NCI-H345 treated with DMSO at 0.1 percent for 48 hours (cell line): ENCODE measurements around the gene NPRL2.

Source experiments
- DNase-seq: peaks from one replicate; lab custom pipeline; 2025; ENCODE audit not compliant: unreplicated experiment; lab: John Stamatoyannopoulos, UW

NPRL2 gene

DNA sequence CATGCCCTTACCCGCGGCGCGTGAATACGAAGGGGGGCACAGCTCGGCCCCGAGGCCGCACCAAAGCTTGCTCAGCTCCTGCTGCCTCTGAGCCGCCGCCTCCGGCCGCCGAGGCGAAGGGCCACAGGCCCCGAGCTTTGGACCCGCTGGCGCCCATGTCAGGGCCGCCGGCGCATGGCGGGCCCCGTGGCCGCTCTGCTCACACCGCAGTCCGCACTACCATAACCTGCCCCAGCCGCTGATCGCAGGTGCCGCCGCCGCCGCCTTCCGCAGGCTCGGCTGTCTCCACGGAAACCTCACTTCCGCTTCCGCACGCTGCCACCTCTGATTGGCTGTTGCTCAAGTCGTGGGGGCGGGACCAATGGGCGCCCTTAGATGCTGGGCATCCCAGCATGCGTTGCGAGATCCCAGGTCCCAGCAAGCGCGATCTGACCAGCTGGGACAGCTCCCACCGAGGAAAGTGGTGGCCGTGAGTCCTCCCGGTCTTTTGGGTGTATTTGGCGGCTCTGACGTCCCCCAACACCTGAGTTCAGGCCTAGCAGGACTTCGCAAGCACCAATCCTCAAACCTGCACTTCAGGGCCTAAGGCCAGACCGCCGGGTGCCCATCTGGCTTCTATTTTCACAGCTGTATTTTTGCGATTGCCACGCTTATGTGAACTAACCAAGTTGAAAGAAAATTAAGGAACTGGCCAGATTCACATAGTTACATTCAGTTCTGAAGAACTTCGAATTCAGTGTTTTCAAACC lies 22.5 kb downstream of the NPRL2 start, which contains the start of gene TUSC2:
TUSC2 (minus strand) TSS at position 281 of the 749 bp plus-strand sequence; CDS start at position 157, 124 bp downstream.
- peak; percentile 77 for DNase-seq

DNA sequence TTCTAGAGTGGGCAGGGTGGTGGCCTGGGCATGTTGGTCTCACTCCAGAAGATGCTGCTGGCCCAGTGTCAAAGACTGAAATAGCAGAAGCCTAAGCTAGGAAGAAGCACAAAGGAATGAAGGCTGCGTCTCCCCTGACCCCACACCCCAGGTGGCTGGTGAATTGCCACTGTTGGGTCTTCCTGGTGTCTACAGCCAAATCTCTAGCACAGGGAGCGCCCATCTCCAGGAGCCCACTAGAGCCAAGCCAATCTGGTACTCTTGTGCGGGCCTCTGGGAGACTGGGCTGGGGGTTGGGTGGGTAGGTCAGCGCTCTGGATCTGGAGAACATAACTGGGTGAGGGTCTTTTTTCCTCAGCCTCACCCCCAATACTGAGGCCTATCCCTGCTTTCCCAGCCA lies 23.4 kb downstream of the NPRL2 start:
- no peak for DNase-seq

DNA sequence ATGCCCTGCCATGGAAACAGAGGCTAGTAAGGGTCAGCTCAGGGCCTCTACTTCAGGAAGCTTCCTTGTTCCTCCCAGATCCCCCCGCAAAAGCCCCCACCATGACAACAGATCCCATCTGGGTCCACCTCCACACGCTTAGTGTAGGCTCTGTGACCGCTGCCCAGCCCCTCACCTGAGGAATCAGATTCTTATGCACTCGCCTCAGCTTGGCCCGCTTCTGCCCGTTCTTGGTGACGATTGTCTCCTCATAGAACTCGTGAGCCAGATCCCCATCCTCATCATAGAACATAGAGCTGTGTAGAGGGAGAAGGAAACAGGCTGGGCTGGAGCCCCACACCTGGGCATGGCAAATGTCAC lies 24.4 kb downstream of the NPRL2 start:
- no peak for DNase-seq

DNA sequence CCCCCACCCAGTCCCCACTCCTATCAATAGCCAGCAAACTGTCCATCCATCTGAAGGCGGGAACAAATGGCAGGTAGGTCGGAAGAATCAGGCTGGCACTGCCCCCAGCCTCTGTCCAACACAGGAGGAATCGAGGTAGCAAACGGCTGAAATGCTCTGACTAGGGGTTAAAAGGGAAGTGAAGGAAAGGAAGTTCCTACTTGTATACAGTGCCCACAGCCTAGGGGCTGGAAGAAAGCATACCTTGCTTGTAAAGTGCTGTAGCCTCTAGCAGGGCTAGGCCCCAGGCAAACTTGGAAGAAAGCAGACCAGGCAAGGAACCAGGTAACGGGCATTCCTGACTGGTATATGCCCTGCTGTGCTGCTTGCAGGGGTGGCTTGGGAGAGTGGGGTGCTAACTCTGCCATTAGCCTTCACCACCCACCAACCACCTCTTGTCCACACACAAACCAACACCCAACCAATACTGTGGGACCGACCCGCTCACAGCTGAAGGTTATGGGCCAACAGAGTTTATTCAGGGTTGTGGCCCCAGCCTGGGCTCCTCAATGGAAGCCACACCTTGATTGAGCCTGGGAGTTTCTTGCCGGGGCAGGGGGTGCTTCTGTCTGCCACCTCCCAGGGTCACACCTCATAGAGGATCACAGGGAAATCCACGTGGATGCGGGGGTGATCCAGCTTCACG lies 24.9 kb downstream of the NPRL2 start:
- DNase-seq, result no peak

DNA sequence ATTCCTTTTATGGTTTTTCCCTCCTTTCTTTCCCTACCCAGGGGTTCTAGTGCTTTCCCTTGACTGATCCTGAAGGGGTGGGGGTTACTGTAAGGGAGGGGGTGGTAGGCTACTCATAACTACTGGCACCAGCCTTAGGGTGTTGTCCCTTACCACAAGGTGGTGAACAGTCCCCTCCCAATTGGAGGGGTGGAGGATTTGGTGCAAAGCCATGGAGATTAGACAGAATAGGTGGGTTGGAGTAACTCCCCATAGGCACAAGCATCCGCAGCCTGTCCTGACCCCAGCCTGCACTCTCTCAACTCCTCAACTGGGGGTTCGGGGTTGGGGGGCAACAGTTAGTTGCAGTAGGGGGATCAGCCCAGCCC lies 25.5 kb downstream of the NPRL2 start:
- DNase-seq, result no peak

DNA sequence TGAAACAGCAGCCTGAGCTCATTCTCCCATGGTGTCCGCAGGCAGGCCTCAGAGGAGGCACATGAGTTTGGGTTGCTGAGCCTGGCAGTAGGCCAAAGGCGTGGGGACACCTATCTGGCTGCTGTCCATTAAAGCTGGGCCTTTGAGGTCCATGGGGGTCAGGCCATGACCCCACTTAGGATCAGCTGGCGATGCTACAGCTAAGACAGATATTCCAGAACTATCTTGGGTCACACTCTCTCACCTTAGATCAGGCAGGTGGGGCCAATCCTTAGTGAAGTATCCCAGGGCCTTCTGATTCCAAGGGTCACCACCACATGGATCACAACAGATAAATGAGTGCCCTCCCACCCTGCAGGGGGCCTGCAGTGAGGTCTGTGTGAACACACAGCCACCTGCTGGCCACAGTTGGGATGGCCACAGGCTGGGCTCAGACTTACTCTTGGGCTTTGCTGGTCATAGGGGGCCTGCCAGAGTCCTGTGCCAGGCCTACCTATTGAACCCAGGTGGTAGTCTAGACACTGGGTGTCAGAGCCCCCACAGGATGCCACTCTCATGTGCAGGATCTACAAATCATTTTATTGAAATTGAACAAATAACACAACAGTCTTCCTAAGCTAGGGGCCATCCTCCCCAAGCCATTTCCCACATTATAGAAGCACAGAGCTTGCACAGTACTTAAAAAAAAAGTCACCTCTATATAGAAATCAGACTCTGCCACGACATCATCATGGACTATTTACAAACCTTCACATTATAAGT lies 26.0 kb downstream of the NPRL2 start:
- peak; percentile 19 for DNase-seq

DNA sequence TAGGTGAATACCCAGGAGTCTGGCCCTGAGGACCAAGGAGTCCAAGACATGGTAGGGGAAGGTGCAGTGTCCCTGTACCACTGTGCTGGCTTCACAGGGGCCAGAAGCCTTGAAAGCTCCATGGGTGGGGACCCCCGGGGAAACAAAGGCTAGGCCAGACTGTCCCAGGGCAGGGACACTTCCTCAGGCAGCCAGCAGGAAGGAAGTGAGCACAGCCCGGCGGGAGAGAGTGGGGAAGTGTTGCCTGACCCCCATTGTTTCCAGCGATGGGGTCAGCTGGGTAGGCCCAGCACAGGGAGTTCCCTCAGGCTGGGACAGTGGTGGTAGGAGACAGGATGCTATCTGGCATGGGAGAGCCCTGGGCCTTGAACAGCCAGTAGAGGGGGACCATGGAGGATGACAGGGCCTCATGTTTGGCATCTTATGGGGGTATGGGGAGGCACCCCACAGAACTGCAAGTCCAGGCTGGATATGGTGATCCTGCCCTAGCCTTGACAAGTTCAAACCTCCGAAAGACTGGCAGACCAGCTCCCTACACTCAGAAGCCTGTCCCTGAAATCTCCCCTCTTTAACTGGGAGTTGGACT lies 26.9 kb downstream of the NPRL2 start:
- no peak for DNase-seq

DNA sequence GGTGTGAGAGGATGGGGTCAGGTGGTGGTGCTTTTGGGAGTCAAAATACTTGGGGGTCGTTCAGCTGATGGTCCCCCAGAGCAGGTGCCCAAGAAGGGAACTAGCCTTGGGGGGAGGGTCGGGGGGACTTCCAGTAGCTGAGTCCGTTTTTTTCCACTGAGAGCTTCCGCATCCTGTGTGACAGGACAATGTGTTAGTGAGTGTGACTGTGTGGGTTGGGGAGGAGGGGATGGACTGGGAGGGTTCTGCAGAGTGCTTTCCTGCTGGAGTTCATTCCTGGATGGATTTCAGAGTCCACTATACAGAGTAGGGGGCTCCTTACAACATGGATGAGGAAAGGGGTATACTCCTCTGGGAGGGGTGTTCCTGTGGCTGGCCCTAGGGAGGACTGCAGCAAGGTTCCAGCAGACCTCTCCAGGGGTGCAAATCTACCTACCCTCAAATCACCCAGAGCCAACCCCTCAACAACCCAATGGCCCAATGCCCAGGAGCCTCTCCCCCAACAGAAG lies 27.4 kb downstream of the NPRL2 start:
- DNase-seq, result no peak

DNA sequence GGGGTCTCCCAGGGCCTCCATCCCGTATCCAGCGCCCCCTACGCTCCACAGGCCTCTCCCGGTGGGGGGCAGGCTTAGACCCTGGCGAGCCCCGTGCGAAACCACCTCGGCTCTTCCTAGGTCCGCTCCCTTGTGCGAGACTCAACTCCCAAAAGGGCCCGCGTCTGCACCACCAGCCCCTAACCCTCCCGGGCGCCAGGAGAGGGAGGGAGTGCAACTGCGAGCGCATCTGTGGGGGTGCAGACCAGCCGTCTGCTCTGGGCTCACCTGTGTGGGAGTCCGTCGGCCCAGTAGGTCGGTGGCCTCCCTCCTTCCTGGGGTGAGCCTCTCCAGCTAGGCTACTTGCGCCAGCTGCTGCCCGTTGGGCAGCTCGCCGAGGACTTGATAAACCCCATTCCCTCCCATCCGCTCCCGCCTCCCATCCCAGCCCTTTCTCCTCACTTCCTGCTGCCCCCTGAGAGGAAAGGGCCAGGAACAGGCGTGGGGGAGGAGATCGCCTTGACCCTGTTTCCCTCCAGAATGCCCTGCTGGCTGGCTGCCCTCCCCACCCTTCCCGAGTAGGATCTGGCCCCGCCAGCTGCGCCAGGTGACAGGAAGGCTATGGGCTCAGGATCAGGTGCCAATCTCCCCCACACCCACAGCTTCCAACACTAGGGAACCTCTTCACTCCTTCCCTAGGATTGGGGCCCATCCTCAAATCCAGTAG lies 28.0 kb downstream of the NPRL2 start, which contains the start of gene HYAL2:
HYAL2 (minus strand) TSS at position 360 of the 706 bp plus-strand sequence. CDS start 2,256 bp downstream, outside the sequence.
- no peak for DNase-seq

DNA sequence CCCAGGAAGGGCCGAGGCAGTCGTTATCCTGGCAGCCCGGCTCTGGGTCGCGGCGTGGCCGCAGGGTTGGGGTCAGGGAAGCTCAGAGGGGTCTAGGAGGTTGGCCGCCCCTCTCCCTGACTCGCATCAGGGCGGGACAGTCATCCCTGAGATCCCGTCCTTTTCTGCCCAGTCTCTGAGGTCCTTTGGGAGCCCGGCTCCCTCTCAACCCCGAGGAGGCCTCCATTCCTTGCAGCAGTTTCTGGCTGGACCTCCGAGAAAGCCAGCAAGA lies 28.5 kb downstream of the NPRL2 start:
- DNase-seq, result no peak

DNA sequence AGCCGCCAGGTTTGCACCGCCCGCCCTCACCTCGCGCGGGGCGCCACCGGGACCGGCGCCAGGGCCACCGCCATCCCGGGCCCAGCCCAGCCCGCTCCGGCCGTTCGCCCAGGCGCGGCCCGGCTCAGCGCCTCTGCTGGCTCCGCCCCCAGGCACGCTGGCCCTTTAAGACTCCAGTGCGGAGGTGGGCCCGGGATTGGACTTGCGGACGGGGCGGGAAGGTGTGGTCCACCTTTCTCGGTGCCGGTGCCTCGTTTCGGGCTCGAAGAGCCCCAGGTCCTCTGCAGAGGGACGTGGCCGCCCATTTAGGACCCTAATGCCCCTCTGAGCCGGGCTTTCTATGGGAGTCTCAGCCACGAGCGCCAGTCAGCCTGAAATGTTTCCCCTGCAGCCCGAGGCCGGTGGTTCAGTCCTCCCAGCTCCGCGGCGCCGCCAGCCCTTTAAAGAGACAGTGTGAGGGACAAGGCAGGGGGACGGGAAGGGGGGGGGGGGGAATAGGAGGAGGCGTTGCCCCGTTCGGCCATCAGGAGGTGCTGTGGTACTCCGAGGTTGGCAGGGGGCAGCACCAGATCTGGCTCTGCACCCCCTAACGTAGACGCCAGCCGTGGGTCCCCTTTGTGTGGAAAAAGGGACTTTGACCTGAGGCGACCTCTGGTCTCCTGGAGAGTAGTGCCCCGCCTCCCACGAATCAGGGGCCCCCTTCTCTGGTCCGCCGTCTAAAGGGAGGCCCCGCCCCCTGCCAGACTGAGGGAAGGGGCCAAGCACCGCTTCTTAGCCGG lies 29.1 kb downstream of the NPRL2 start:
- peak; percentile 65 for DNase-seq

DNA sequence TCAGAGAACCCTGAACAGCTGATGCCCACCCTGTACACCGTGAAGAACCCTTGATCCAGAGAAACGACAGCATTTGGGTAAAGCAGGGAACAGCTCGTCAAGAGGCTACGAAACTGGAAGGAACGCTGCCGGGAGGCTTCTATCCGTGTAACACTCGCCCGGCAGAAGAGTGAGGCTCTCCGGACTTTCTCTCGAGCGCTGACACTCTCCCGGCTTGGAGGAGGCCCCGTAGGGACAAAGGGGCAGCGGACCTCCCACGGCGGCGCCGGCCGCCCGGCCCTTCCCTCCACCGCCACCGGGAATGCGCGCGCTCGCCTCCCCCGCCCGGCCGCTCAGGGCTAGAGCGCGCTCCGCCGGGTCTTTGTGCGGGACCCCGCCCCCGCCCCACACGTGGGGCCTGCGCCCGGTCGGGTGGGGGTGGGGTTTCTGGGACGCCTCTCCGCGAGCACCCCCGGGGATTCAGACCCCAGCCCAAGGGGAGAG lies 29.7 kb downstream of the NPRL2 start:
- peak; percentile 4 for DNase-seq

DNA sequence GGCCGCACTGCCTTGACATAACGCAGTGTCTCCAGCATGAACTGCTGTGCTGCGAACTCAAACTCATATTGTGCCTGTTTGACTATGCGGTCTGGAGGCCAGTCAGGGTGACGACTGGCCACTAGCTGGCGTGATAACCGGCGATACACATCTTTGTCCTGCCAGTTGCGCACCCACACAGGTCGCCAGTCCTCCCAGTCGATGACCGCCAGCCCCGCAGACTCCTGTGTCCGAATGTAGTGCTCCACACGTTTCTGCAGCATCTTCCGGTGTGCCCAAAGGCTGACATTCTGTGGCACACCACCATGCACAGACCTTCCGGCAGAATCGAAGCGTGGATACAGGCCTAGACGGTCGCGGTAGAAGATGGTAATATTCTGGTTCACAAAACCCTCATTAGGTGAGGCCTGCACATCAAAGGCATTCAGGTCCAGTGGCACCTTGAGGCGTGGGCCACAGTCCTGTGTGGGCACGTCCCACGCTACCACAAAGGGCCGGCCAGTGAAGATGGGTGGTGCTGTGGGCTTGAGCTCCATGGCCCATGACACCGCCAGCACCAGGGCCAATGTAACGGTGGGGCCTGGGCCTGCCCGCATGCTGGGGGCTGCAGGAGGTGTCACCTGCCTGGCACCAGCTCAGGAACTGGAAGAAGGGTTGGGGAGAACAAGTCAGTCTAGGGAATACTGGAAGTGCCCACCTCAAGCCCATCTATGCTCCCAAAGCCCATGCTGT lies 30.5 kb downstream of the NPRL2 start:
- no peak for DNase-seq

DNA sequence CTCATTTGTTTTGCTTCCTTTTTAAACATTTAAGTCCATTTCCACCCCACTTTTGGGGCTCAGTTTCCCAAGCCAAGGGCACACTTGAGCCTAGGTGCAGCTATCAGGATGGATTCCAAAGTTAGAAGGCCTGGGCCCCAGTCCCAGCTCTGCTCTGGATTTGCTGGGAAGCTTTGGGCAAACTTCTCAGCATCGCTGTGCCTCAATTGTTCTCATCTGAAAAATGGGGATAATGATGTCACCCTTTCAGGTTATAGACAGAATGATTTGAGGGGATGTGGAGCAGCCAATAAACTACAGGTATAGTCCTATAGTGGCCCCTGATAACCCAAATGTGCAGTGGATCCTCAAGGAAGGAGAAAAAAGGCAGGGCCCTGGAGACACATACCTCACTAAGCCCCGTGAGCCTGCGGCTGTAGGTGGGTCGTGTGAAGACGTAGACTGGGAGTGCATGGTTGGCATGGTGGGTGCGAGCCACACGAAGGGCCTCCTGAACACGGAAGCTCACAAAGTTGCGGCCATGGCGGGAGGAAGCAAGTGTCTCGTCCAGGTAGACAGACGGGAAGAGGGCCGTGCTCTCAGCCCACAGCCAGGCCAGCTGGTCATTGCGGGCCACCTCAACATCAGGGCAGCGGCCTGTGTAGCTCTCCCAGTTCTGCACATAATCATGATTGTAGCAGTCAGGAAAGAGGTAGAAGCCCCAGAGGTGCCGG lies 31.2 kb downstream of the NPRL2 start:
- DNase-seq, result no peak

DNA sequence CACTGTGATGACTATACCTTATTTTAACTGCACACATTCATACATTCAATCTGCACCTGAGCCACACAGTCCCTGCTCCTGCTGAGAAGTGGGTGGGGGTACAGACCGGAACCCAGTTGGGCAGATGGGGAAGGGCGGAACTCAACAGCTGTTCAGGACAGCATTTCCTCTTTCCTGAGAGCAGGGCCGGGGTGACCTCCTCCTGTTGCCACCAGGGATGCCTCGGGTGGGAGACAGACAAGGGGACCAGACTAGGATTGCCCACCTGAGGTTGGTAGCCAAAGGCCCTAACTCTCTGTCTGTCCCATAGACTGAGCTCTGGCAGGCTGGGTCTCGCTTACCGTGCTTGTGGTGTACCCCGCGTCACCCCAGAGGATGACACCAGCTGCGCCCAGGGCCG lies 32.0 kb downstream of the NPRL2 start:
- no peak for DNase-seq

DNA sequence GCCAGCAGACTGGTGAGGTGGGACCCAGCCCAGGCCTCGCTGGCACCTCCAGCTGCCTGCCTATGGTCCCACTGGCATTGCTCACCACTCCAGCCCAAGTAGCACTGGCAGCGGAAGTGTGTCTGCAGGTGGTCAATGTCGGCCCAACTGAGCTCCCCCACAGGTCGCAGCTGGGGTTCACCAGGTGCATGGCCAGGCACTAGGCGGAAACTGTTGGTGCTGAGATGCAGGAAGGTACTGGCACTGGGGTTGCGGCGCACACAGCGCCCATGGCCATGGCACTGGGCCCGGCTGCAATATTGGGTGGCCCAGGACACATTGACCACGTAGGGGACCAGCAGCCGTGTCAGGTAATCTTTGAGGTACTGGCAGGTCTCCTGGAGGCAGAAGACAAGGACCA lies 32.4 kb downstream of the NPRL2 start:
- DNase-seq, result no peak

DNA sequence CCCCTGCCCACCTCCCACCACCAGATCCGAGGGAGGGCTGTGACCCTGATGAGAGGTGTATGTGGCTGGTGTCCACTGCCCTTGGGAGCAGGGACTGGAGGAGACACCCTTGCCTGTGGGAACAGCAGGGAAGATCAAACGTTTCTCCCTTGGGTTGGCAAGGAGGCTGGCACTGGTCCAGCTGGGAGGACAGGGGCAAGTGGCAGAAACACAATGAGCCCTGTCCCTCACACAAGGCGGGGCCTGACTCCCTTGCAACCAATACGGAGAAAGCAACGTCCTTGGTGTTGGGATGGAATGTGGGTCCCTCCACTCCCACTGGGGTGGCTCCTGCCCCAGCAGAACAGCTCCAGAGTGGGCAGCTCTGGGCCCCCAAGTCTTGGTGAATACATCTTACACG lies 33.3 kb downstream of the NPRL2 start:
- no peak for DNase-seq

DNA sequence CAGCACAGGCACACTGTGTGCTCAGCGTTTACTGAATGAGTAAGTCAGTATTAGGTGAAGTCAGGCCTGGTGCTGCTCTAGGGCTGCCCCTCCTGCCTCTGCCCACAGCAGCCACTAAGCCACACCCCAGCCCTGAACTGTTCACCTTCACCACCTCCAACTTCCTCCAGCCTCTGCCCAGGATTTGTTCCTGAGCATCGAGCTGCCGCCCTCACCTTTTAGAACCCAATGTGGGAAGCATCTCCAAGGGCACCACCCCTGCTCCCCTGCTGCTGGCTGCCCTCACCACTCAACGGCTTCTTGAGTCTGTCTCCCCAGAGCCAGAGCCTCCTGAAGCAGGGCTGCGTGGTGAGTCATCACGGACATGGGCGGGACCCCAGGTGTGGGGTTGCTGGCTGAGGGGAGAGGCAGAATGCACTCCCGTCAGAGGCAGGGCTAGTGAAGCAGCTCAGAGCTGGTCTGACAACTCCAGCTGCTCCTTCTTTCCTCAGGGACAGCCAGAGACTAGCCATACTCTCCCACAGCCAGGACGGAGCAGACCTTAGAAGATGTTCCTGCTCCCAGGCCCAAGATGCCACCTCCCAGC lies 33.8 kb downstream of the NPRL2 start:
- no peak for DNase-seq
